ENCODE measurements around the gene UQCC2.

UQCC2 gene

DNA sequence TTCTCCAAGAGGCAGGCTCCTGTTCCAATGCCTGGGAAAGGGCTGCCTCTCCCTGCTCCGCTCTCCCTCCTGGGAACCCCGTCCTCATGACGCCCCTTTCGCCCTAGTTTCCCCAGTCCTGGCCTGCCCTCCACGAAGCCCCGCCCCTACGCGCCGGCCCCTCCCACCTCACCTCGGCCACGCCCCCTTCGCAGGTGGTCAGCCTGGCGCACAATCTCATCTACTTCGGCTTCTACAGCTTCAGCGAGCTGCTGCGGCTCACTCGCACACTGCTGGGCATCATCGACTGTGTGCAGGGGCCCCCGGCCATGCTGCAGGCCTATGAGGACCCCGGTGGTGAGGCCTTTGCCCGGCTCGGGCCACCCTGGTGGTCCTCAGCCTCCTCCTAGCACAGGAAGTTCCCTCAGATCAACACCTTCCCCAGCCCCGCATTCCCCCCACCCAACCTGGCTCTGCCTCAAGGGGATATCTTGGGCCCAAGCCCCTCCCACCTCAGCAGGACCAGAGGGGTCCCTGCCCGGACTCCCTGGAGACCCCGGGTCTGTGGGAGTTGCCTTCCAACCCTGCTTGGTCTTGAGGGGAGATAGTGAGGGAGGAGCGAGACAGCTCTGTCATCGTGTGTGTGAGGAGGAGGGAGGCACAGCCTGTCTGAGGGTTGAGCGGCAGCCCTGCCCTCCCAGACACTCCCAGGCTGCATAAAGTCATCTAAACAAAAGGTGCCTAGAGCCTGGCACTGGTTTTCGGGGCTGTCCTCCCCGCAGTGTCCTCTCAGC is 40.3 kb downstream of the UQCC2 start:
- no peak for DNase-seq

DNA sequence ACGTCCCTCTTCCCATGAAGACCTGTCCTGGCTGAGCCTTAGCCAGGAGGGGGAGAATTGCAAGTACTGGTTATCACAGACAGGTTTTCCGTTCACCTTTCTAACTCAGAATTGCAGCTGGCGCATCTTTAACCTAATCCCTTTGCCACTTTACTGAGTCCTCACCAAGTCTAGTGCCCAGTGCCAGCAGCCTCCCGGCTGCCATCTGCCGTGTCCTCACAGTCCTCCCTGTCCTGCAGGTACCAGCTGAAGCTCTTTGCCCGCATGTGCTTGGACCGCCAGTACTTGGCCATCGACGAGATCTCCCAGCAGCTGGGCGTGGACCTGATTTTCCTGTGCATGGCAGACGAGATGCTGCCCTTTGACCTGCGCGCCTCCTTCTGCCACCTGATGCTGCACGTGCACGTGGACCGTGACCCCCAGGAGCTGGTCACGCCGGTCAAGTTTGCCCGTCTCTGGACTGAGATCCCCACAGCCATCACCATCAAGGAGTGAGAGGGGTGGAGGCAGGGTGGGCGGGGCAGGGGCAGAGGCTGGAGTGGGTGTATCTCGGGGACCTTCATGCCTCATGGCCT is 41.3 kb downstream of the UQCC2 start:
- DNase-seq = no peak

DNA sequence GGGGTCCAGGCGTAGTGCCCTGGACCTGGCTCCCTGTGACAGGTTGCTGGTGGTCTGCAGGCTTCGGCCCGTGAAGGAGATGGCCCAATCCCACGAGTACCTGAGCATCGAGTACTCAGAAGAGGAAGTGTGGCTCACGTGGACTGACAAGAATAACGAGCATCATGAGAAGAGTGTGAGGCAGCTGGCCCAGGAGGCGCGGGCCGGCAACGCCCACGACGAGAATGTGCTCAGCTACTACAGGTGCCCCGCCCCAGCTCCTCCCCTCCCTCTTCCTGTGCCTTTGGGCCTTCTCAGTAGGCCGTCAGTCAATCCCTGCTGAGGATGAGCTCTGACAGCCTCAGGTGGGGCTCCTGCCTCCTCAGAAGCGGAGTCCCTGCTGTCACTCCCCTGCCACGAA is 42.6 kb downstream of the UQCC2 start:
- peak; percentile 50 to 55 for DNase-seq

DNA sequence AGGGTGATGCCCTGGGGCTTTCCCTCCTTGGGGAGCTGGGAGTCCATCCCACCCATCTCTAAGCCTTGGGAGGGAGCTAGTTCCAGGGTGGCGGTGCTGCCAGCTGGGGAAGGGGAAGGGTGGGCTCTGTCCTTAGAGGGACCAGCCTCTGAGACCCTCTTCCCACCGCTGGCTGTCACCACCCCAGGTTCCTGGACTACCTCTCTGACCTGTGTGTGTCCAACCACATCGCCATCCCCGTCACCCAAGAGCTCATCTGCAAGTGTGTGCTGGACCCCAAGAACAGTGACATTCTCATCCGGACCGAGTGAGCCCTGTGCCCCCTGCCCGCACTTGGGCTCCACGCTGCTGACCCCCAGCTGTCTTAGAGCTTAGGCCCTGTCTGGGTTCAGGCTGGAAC is 43.2 kb downstream of the UQCC2 start:
- DNase-seq = no peak

DNA sequence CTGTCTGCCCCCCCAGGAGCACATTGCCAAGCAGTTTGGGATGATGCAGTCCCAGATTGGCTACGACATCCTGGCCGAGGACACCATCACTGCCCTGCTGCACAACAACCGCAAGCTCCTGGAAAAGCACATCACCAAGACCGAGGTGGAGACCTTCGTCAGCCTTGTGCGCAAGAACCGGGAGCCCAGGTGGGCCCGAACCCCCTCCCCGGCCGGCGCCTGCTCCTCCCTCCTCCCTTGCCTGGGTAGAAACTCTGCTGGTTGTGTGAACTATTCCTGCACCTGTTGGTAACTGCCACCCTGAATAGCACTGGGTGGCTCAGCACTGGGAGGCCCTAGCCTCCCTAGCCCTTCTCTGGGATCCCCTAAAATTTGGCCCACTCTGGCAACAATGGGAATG is 43.7 kb downstream of the UQCC2 start:
- DNase-seq = no peak

DNA sequence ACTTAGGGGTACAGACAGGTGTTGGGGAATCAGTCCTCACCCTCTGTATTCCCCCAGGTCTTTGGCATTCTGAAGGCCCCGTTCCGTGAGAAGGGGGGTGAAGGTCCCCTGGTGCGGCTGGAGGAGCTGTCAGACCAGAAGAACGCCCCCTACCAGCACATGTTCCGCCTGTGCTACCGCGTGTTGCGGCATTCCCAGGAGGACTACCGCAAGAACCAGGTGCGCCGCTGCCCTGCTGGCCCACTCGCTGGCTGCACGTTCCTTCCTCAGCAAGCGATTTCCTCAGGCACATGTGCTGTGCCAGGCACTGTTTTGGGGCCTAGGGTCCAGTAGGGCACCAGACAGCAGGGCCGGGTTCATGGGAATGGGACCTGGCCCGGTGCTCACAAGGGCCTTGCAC is 44.4 kb downstream of the UQCC2 start:
- DNase-seq = no peak

DNA sequence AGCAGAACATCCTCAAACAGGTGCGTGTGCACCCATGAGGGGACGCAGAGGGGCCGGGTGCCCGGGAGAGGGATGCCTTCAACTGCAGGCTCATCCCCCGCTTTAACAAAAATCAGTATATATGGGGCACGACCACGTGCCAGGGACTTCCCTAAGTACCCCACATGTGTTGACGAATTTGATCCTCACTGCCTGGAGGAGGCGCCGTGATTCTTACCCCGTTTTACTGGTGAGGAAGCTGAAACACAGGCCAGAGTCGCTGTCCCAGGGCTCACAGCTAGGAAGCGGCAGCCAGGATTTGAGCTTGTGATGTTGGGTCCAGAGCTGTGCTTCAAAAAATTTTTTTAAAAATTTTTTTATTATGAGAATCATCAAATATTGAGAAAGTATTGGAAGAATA is 45.5 kb downstream of the UQCC2 start:
- DNase-seq = no peak

DNA sequence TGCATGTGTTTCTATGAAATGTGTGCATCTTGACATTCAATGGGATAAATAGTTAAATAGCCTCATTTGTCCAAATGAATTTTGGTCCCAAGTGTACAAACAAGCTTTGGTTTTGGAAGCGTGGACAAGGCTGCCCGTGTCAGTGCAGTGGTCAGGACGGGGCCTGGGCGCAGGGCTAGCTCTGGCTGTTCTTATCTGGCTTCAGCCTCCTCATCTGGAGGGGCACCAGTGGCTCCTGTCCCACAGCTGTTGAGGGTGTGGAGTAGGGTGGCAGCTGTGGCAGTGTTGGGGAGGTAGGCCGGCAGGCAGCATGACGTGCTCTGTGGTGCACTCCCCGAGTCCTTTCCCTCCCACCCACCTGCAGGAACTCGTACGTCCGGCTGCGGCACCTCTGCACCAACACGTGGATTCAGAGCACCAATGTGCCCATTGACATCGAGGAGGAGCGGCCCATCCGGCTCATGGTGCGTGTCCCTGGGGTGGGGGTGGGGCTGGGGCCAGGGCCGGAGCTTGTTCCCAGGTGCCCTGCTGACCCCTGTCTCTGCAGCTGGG is 46.9 kb downstream of the UQCC2 start:
- DNase-seq = no peak

DNA sequence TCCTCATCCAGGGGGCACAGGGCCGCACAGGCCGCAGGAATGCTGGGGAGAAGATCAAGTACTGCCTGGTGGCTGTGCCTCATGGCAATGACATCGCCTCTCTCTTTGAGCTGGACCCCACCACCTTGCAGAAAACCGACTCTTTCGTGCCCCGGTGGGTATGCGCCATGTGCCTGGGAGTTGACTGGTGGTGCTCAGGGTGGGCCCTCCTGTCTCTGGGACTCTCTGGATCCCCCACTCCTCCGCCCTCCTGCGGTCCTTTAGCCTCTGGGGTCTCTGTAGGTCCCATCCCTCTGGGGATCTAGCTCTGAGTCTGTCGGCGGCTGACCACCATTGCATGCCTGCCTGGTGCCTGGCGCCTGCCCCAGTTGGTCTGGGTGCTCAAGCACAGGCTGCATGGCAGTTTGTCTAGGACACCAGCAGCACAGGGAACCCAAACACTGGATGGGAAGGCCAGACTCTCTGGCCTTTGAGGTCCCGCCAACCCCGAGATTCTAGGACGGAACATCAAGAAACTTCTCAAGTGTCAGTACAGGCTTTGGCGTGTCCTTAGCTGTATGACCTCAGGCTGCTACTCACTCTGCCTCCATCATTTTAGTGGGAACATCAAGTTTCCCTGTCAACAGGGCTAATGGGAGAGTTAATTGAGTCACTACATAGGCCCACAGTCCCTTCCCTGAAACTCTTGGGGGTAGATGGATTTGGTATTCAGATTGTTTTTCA is 47.6 kb downstream of the UQCC2 start:
- no peak for DNase-seq

DNA sequence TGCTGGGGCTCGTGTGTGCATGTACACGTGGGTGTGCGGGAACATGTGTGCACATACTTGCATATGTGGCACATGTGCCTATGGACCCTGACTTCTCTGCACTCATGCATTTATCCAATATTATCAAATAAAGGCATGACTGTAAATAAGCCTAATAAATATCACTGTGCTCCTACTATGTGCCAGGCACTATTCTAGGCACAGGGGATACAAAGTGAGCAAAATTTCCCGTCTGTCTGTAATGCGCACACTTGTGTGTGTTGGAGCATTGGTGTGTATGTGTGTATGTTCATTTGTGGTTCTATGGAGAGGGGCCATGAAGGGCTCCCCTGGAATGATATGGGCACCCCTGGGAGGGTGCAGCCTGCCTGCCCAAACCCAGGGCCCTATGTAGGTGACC is 48.5 kb downstream of the UQCC2 start:
- no peak for DNase-seq

DNA sequence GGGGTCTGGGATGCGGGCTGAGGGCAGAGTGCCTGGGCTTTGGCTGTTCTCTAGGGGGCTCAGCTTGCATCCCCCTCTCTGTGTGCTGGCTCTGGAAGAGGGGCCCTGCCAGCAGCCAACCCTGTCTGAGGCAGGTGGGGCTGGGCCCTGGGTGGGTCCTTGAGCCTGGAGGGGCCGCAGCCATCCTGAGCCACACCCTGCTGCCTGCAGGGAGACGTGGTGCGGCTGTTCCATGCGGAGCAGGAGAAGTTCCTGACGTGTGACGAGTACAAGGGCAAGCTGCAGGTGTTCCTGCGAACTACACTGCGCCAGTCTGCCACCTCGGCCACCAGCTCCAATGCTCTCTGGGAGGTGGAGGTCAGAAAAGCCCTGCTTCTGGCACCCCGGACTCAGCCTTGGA is 49.2 kb downstream of the UQCC2 start:
- no peak for DNase-seq

DNA sequence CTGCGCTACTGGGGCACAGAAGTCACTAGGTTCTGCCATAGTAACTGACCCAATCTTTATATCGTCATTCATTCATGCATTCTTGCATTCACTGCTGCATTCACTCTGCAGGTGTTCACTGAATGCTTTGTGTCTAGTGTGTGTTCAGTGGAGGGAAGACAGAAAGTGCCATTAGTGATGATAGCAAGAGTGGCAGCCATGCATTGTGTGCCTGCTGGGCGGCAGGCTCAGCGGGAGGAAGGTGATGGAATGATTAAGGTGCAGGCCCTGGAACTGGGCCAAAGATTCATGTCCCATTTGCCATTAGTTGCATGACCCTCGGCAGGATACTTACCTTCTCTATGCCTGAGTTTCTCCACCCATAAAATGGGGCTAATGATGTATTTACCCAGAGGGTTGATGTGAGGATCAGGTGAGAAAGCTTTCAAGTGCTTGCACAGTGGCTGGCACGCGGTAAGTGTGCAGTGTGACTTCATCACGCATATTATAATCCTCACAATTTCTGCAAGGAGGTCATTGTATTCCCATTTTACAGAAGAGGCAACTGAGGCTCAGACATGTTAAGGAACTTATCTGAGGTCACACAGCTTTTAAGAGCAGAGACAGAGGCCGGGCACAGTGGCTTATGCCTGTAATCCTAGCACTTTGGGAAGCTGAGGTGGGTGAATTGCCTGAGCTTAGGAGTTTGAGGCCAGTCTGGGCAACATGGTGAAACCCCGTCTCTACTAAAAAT is 50.2 kb downstream of the UQCC2 start:
- no peak for DNase-seq

DNA sequence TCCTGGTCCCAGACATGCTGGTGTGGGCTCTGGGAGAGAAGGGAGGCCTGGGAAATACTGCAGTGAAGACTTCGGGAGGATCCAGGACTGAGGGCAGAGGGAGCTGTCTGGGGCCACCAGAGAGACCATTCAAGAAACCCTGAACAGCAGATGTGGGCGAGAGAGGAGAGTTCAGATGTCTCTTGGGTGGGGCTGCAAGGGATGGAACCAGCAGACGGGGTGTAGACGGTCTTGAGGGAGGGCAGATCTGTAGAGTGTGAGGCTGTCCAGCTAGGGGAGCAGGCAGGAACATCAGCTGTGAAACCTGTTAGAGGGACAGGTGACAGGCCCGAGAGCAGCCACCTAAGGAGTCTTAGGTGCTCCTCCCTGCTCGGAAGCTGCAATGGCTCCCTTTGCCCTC is 51.5 kb downstream of the UQCC2 start:
- no peak for DNase-seq

DNA sequence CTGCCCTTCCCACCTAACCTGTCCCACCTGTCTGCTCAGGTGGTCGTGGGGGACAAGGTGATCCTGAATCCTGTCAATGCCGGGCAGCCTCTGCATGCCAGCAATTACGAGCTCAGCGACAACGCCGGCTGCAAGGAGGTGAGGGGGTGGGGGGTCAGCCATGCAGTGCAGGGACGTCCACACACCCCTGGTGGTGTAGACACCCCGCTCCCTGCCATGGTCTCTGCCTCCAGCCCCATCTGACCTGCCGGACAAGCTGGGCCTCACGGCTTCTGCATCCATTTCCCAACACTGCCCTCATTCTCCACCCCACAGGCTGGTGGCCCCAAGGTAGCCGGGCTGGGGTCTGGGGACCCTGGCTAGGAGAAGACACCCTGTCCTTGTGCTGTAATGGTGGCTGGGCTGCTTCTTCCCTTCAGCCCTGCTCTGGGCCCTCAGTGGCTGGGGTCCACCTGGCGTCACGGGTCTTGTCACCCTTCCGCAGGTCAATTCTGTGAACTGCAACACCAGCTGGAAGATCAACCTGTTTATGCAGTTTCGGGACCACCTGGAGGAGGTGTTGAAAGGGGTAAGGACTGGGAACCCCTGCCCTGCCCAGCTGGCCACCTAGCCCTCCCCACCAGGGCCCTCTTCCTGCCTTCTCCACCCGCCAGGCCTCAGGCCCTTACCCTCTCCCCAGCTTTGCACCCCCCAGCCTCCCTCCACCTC is 52.4 kb downstream of the UQCC2 start:
- DNase-seq = no peak

DNA sequence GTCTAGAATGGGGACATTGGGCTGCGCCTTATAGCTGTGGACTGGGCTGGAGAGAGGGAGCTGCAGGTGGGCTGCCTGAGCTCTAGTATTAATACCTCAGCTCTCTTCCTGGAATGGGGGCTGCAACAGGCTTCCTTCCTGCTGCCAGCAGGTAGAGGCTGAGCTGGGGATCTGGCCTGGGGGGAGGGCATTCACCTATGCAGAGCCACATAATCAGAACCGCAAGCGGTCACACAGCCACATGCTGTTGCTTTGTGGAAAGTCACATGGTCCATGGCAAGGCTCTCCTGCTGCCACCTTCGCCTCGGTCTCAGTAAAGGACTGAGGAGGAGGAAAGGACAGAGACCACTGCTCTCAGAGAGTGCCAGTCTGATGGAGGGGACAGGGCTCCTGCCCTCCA is 54.7 kb downstream of the UQCC2 start:
- no peak for DNase-seq

DNA sequence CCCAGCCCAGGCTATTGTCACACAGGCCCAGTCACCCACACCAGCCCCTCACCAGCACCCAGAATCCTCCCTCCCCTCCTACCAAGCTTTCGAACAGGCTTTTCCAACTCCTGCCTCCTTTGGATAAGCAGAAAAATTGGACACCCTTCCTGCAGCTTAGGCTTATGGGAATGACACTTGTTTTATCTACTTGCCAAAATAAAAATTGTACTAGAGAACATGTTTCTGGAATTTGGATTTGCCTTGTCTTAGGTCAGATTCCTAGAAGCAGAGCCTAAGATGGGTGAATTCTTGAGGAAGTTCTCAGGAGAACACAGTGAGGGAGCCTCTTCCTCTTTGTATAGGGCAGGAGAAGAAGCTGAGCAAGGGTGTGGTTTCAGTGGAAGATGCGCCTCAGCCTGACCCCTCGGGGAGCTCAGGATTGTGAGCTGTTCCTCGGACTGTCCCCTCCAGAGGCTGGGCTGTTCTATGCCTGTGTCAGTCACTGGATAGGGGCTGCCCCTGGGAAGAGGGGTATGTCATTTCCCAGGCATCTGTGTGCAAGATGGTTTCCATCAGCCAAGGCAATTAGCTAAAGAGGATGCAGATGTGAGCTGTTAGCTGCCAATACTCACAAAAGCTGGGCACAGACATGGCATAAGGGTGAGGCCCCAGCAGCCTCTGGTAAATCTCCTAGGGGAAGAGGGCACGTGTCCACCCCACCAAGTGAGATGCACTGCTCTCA is 56.5 kb downstream of the UQCC2 start:
- DNase-seq = no peak

DNA sequence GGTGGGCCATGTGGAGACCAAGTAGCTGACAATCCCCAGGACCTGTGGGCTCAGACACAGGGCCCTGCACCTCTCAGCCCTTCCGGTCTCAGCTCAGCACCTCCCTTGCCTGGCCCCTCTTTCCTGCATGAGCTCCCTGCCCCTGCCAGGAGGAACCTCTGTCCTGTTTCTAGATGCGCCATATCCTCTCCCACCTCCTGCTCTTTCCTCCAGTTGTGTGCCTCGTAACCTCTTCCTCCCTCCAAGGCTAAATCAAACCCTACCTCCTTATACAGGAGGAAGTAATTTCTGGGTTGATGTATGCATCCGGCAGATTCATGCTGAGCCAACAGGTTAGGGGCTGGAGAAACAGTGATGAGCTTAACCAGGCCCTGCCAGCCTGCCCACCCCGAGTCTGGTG is 59.5 kb downstream of the UQCC2 start:
- DNase-seq = no peak

DNA sequence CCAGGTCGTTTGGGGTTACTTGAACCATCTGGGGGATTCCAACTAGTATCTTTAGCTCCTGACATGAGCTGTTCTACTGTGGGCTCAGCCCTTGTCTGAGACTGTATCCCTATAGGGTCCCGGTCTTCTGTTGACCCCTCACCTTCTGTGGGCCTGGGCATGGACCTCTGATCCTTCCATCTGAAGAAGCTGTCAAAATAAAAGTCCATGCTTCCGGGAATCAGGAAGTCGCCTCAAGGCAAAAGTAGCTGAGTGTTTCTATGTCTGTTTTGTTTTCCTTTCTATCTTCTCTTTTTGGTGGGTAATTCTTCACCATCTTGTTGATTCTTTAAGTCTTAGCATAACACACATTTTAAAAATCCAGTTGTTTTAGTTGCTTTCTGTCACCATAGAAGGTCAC is 60.1 kb downstream of the UQCC2 start:
- no peak for DNase-seq

Measured in activated CD4-positive, alpha-beta T cell treated with anti-CD3 and anti-CD28 coated beads, Interleukin-2, amount 50 U/mL, for 48 hours (primary cell).